Right lobe of liver (tissue), 6 donors: Measurements from ENCODE around the gene ALDOC. TPM values are rescaled to one million over a fixed set of nuclear protein-coding genes. Genes with fewer than 3 reads are reported as not detected.
A peak's percentile ranks its signal among the peaks of the same experiment; 100 is the strongest.

Source experiments
- ATAC-seq, 4 donors: fragments of 200-7000 bp; cut with Tn5 transposase; one replicate each; pipeline ENCODE4 v1.9.1; 2020; ENCODE audit warnings: mild to moderate bottlenecking in 4 of 4, moderate library complexity in 4 of 4
- DNase-seq, 3 donors: peaks; one replicate each; pipeline ENCODE4 v3.0.0-alpha.2; 2020
- H3K27ac ChIP-seq, 3 donors: fragments of 200-600 bp; one replicate each; pipeline ENCODE4 v1.8.0; 2022
- H3K27me3 ChIP-seq, 2 donors: fragments of 200-600 bp; one replicate each; pipeline ENCODE4 v1.8.0; 2022
- H3K36me3 ChIP-seq, 4 donors: fragments of 200-600 bp; sonication (generic) in 1 of 4; one replicate each; pipeline versions ENCODE4 v1.5.1 to v1.8.0; 2017 to 2022; ENCODE audit warnings: control low read depth in 1 of 4
- H3K4me1 ChIP-seq, 4 donors: fragments of 200-600 bp; sonication (generic) in 1 of 4; one replicate each; pipeline versions ENCODE4 v1.5.1 to v1.8.0; 2017 to 2022; ENCODE audit warnings: control low read depth in 1 of 4
- H3K4me3 ChIP-seq, 3 donors: fragments of 200-600 bp; one replicate each; pipeline ENCODE4 v1.8.0; 2022
- H3K9me3 ChIP-seq, 4 donors: fragments of 200-600 bp; sonication (generic) in 1 of 4; one replicate each; pipeline versions ENCODE4 v1.5.1 to v1.8.0; 2017 to 2022; ENCODE audit warnings: control low read depth in 1 of 4
- POLR2A ChIP-seq: fragments of 450-650 bp; IDR thresholded peaks from one replicate; pipeline ENCODE4 v1.6.1; 2017; ENCODE audit warnings: antibody characterized with exemption, mild to moderate bottlenecking
- WGBS: methylation state at CpG from one replicate; pipeline ENCODE4 v1.1.6; 2018; ENCODE audit warnings: low coverage, low lambda C conversion rate; ENCODE audit not compliant: insufficient coverage; ENCODE audit errors: missing lambda C conversion rate; 5-methylcytosine and 5-hydroxymethylcytosine counted together
- intact Hi-C, 2 donors: fragments of 100-400 bp; cut with DNase I; formaldehyde crosslinking; loops; one replicate each; pipeline versions ENCODE4 v1.11.2 to v1.14.1; 2022
- total RNA-seq, 6 experiments: library from RNA; depleted of rRNA in 2 of 6; stranded (reverse); fragments of >200 nt in 2 of 6; fragmentation: NEBNext Ultra II Directional in 3 of 6; extraction: Animal tissue kit (Norgen Biotek cat#: 25700) in 3 of 6; gene quantifications; one replicate each; pipeline versions ENCODE4 v1.1.0 to v1.2.4, GENCODE V29; 2016 to 2023
- TF ChIP-seq, protein P1 (sequence below), 4 donors: fragments of 200-600 bp in 3 of 4; fragments of 450-650 bp in 1 of 4; IDR thresholded peaks; one replicate each; pipeline versions ENCODE4 v1.5.1 to v1.8.0; 2016 to 2022; ENCODE audit warnings: antibody characterized with exemption in 4 of 4, mild to moderate bottlenecking in 2 of 4
- donor health status: DM: no; HTN: yes; CAD: no.
- donor health status: DM: no; HTN: no; CAD: no.
- donor health status: DM: no; HTN: no; CAD: no.
- donor health status: DM: no; HTN: yes; CAD: no.
- donor health status: DM: no; HTN: yes; CAD: no.

The ALDOC gene
- total RNA-seq, 6 experiments from 2014 or later, result 36.0 to 76.6 (median 48.9) TPM

DNA sequence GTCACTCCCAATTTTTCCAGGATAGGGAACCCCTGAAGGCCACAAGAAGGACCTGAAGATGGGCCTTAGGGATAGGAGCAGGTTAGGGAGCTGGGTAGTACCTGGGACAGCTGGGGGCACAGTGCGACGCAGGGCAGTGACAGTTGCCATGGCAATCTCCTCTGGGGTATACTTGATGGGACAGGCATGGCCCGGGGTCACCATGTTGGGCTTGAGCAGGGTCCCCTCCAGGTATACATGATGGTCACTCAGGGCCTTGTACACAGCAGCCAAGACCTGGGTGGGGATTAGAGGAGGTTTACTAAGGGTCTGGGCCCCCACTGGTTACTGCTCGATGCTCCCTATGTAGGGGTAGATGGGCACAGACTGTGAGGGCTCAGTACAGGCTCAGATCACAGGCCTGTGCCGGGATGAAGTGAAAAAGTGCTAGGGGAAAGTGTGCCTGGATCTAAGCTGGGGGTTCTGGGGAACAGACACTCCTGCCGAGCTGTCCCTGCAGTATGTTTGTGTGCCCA, 2.7 kb downstream of the ALDOC start:
- Histone ChIP-seq H3K9me3 (no peaks in the 10 kb centered on the region), H3K36me3 (peaks cover 0 to 12% (median 0%) of the 10 kb centered on the region in 4 donors), H3K4me3 (no peak overlapping the region), H3K27ac (no peak overlapping the region), H3K4me1 (peaks cover 0 to 42% (median 18%) of the 10 kb centered on the region in 4 donors), H3K27me3 (no peaks in the 10 kb centered on the region)
- no peak for ATAC-seq
- TF ChIP-seq, protein P1, sequence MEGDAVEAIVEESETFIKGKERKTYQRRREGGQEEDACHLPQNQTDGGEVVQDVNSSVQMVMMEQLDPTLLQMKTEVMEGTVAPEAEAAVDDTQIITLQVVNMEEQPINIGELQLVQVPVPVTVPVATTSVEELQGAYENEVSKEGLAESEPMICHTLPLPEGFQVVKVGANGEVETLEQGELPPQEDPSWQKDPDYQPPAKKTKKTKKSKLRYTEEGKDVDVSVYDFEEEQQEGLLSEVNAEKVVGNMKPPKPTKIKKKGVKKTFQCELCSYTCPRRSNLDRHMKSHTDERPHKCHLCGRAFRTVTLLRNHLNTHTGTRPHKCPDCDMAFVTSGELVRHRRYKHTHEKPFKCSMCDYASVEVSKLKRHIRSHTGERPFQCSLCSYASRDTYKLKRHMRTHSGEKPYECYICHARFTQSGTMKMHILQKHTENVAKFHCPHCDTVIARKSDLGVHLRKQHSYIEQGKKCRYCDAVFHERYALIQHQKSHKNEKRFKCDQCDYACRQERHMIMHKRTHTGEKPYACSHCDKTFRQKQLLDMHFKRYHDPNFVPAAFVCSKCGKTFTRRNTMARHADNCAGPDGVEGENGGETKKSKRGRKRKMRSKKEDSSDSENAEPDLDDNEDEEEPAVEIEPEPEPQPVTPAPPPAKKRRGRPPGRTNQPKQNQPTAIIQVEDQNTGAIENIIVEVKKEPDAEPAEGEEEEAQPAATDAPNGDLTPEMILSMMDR (IDR thresholded peaks at IDR 0.05), result no peak
- no peak for TF ChIP-seq POLR2A
- 100% methylated on average over 2 of the region's 6 CpGs for WGBS
- intact Hi-C loops, result no loop called here
- DNase-seq, result no peak

DNA sequence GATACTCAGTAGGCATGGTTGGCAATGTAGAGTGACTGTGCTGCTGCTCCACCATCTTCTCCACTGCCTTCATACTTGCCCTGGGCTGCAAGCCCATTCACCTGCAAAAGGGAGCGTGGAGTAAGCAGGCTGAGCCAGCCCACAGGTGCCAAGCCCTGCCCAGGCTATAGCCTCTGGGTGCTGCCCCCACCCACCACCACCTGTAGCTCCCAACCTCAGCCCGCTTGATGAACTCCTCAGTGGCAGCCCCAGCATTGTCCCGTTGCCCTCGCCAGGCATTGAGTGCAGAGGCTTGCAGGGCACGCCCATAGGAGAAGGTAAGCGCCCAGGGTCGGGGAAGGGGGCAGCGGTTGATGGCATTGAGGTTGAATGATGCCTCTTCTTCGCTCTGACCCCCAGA, 3.2 kb downstream of the ALDOC start:
- no peak overlapping the region for H3K4me3 ChIP-seq
- H3K4me1 ChIP-seq, result peaks cover 0 to 42% (median 18%) of the 10 kb centered on the region in 4 donors
- H3K9me3 ChIP-seq, result no peaks in the 10 kb centered on the region
- TF ChIP-seq, protein P1 (IDR thresholded peaks at IDR 0.05), result no peak
- TF ChIP-seq POLR2A, result no peak
- no peak for DNase-seq
- 100% methylated on average over 3 of the region's 9 CpGs for WGBS
- H3K27ac ChIP-seq, result no peak overlapping the region
- ATAC-seq, result no peak
- intact Hi-C loops, result no loop called here
- peaks cover 0 to 8% (median 0%) of the 10 kb centered on the region in 4 donors for H3K36me3 ChIP-seq
- H3K27me3 ChIP-seq, result no peaks in the 10 kb centered on the region

DNA sequence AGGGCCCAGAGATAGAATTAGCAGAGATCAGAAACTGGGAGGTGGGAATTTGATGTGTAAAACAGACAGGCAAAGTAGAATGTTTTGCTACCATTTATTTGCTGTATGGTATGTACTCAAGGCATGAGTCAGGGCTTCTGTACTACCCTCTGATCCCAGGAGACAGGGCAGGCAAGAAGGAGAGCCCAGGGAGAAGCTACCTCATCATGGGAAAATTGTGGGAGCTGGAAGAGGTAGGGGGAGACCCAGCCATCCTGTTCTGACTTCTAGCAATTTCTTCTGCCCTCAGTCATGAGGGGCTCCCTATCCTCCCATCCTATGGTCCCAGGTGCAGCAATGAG, 3.7 kb downstream of the ALDOC start:
- DNase-seq (no peak), ATAC-seq (no peak)
- Histone ChIP-seq H3K9me3 (no peaks in the 10 kb centered on the region), H3K36me3 (peaks cover 0 to 8% (median 0%) of the 10 kb centered on the region in 4 donors), H3K4me1 (peaks cover 0 to 39% (median 17%) of the 10 kb centered on the region in 4 donors), H3K27me3 (no peaks in the 10 kb centered on the region), H3K4me3 (no peak overlapping the region), H3K27ac (no peak overlapping the region)
- no peak for TF ChIP-seq POLR2A
- TF ChIP-seq, protein P1 (IDR thresholded peaks at IDR 0.05), result no peak
- intact Hi-C loops, result no loop called here

DNA sequence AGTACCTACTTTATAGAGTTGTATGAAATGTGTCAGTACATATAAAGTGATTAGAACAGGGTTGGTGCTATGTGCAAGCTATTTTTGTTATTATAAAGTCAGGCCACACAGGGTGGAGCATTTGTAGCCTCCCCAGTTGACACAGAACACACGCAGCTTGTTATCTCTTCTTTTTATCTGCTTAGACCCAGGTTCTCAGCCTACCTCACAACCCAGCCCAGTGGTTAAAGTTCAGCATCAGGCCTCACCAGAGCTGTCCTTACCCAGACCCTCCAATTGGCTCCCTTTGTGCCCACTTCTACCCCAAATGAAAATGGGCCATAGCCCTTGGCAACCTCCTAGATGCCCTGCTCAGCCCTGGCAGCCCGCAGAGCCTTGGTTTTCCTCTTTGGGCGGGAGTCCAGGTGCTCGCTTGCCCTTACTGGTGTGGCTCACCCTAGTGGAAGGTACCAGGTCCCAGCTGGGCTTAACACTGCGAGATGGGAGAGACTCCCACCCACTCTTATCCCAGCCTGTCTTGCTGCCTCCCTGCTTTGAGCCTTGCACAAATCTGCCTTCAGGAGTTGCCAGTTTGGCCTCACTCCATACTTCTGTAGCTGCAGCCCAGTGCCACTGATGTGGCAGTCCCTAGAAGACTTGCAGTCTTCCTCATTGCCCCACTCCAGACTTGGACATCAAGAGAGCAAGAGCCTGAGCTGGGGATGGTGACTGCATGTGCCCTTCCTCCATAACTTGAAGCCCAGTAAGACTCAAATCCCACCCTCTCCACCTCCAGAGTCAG, 4.2 kb downstream of the ALDOC start:
- Histone ChIP-seq H3K36me3 (peaks cover 0 to 8% (median 0%) of the 10 kb centered on the region in 4 donors), H3K4me3 (peak overlapping the region in 1 of 3 donors; percentile 98), H3K27ac (peak overlapping the region in 2 of 3 donors; percentile 68 to 83), H3K4me1 (peaks cover 0 to 33% (median 15%) of the 10 kb centered on the region in 4 donors), H3K9me3 (no peaks in the 10 kb centered on the region), H3K27me3 (no peaks in the 10 kb centered on the region)
- TF ChIP-seq, protein P1 (IDR thresholded peaks at IDR 0.05), result no peak
- intact Hi-C loops, result no loop called here
- ATAC-seq, result no peak
- DNase-seq, result no peak
- WGBS, result 58% methylated on average over 3 of the region's 5 CpGs
